DMS 273 (cell line): ENCODE results near the gene PLXNA2.
A peak's percentile ranks its signal among the peaks of the same experiment; 100 is the strongest.

Experiments
- DNase-seq: peaks from one replicate; lab custom pipeline; 2025; ENCODE audit not compliant: unreplicated experiment; lab: John Stamatoyannopoulos, UW

Gene PLXNA2

DNA sequence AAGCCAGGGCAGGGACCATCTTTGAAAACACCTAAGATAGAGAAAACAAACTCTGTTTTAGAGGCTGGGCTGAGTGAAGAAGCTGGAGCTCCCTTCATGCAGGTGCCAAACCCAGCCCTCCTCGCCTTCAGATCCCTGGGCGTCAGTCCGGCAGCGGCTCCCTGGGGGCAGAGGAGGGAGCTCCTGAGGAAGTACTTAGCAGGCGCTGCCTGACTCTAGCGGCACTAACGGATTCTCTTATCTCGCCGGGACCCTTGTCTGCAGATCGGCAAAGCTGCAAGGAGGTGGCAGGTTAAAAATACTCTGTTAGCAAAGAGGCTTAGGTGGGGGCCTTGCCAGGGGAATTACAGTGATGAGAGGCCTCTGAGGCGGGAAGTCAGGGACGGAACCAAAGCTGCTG, 79.6 kb downstream of the PLXNA2 start:
- DNase-seq = no peak

DNA sequence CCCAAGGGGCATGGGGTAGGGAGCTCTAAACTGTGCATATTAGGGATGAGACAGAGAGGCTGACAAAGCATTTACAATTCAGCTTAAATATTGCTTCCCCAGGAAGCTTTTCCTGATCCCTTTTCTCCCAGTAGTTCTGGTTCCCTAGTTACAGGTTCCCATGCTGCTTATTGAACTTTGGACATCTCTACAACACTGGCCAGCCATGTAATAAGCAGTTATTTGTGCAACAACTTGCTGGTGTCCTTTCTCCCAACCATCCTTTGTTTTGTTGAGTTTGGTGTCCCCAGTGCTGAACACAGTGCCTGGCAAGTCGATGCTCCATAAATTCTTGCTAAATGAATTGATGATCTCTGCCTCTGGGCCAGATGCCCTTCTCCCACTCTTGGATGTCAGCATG, 80.6 kb downstream of the PLXNA2 start:
- DNase-seq = no peak

GRCh38 chr1:208162903-208163302, 81.3 kb downstream of the PLXNA2 start:
- DNase-seq = peak; percentile 14

DNA sequence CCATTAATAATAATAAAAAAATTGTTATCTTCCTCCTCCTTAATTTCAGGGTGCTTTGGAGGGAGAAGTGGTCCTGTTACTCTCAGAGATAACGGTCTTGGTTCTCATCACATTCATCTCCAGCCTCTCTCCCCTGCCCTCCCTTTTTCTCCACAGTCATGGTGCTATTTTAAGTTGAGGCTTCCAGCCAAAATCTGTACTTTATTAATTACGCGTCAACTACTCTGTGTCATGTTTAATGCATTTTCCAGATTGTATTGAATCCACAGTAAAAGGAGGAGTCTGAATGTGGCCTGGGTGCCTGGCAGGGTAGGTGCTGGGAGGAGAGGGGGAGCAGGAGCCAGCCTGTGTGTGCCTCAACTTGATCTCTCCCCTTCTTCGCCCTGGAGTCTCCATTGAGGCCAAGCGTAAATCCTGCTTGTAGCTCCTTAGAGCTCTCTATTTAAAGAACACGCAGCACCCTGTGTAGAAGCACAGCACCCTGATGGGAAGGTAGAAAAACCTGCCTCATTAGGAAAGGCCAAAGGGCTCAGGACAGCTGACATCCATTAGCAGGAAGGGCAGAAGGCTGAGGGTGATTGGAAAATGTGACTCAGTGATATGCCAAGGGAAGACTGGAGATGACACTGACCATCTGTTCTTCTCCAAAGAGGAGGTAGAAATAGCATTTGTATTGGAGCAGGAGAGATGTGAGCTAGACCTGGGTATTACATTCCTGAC, 82.4 kb downstream of the PLXNA2 start:
- DNase-seq = peak; percentile 73

DNA sequence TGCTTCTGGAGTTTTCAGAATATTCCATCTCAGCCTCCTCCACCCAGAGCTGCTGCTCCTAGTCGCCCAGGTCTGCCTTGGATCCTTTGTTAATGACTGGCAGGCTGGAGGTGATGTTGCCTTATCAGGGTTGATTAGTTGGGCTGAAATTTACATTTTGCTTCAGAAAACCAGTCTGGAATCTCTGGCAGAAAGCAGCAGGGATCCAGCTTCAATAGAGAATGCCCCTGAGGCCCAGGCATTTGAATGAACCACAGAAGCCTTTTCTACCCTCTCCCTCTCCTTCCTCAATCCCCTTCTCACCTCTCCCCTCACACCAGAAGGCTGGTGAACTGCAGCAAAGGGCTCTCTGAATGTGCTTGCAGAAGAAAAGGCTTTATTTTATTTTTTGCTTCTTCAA, 83.2 kb downstream of the PLXNA2 start:
- DNase-seq = peak; percentile 17

DNA sequence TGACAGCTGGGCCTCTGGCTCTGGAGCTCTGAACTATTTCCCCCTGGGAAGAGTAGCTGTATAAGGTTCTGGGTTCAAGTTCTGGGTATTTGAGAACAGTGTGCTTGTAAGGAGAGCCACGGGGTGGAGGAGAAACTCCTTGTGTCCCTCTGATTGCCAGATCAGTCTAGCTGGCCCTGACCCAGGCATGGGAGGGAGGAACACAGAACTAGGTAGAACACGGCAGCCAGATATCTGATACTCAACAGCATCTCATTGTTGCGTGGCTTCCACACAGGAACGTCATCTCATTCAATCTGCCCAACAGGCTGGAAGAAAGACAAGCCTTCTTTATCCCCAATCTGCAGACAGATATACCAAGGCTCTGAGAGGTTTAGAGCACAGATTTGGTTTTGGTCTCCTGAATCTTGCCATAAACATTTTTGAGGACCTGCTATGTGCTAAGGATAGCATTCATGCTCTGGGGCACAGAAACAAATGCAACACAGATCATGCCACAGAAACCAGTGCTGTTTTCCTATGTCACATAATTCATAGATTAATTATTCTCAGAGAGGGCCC, 83.8 kb downstream of the PLXNA2 start:
- no peak for DNase-seq

DNA sequence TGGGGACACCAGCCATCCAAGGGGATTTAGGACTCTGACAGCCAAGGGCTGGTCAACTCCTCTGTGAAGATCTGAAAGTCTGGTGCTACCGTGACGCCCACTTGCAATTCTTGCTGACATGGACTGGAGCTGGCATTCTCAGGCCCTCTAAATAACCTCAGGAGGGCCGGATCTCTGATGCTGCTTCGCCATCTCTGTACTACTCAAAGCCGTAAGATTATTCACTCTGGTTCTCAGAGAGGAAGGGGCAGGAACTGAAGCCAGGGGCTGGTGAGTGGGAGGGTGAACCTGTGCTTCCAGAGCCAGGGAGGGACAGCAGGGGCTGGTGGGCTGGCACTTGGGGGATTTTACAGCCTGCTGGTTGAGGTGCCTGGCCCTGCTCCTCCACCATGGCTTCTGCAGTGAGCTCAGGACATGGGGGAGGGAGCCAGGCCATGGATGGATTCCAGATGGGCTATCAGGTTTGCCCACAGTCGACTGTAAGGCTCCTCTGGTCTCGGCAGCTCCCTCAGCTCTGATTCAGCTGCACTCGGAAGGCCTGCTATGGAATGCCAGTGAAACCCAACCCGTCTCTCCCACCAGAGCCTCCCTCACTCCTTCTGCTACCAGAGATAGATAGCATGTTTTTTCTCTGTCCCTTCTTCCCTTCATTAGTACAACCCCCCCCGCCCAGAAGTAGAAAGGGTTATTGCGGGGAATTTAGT, 84.5 kb downstream of the PLXNA2 start:
- peak; percentile 94 for DNase-seq

GRCh38 chr1:208158640-208159554, 85.3 kb downstream of the PLXNA2 start:
- DNase-seq = no peak

DNA sequence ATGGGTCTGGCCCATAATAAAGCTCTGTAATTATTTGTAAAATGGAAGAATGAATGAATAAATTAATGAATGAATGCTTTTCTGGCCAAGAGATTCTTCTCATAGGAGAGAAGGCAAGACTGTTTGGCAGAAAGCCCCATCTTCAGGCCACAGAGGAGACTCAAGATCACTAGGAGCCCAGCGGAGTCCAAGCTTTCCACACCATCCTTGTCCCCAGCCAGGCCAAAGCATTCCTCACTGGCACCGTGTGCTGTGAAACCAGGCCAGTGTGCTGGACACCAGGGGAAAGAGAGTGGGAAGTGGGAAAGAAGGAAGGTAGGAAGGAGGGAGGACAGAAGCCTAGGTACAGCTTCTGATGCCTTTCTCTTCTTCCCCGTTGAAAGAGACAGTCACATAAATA, 86.4 kb downstream of the PLXNA2 start:
- DNase-seq = no peak

- peak; percentile 9 for DNase-seq
Observed at GRCh38 chr1:208156741-208157140, 87.4 kb downstream of the PLXNA2 start.

- no peak for DNase-seq
Observed at GRCh38 chr1:208156310-208156709, 87.9 kb downstream of the PLXNA2 start.

GRCh38 chr1:208154679-208155642, 89.2 kb downstream of the PLXNA2 start:
- DNase-seq = no peak

DNA sequence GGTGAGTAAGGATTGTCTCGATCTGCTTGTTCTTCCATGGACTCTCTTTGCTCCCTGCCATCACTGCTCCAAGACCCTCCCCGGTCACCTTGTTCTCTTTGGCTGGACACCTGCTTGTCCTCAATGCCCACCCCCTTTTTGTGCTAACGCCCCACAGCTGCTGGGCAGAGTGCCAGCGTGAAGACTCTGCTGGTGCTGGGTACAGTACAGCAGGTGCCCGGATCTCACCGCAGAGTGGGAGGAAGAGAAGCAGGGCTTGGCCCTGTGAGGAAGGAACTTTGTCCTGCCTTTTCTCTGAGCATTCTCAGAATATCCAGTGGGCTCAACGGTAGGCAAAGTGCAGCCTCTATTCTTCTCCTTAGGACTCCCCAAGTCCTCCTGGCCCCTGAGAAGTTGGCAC, 90.1 kb downstream of the PLXNA2 start:
- DNase-seq = peak; percentile 10

GRCh38 chr1:208153386-208153785, 90.8 kb downstream of the PLXNA2 start:
- DNase-seq = no peak

GRCh38 chr1:208151728-208152598, 92.2 kb downstream of the PLXNA2 start:
- DNase-seq = no peak

DNA sequence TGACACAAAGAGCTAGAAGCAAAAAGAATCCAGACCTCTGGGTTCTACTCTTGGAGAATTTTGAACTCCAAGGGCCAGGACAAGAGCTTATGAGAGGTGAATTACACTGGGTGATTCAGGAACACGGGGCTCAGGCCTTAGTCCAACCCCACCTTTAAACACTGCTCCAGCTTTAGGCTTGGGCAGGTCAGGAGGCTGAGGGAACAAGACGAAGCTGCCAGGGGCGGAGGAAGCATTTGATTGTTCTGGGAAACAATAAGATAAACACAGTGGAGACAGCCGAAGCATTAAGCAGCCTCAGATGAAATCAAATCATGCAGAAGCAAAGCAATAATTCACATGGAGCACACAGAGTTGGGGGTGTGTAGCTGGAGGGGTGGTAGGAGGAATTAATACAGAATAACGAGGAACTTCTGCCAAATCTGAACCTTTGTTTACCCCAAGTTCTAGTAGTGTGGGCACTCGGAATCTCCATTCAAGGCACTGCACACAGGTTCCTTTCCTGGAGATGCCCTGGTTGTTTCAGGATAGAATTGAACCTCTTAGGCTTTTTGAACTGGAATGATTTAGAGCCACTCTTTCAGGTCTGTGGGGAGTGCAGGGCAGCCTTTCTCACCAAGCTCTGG, 93.2 kb downstream of the PLXNA2 start:
- no peak for DNase-seq

GRCh38 chr1:208149776-208150514, 94.2 kb downstream of the PLXNA2 start:
- DNase-seq = no peak

GRCh38 chr1:208149213-208149612, 95.0 kb downstream of the PLXNA2 start:
- DNase-seq = no peak
